CD4-positive, alpha-beta T cell treated with Interleukin-21 for 1 hour (primary cell): ENCODE measurements around the gene ATXN7L3B.
A peak's percentile ranks its signal among the peaks of the same experiment; 100 is the strongest.
"Not testable (repeated sequence)": the region's sequence is repeated elsewhere in the genome, so short reads cannot be mapped to it uniquely, and the experiment has no call there.

Experiments
- DNase-seq: peaks from one replicate; pipeline ENCODE4 v3.0.0-alpha.2; 2020

ATXN7L3B gene, protein sequence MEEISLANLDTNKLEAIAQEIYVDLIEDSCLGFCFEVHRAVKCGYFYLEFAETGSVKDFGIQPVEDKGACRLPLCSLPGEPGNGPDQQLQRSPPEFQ

DNA sequence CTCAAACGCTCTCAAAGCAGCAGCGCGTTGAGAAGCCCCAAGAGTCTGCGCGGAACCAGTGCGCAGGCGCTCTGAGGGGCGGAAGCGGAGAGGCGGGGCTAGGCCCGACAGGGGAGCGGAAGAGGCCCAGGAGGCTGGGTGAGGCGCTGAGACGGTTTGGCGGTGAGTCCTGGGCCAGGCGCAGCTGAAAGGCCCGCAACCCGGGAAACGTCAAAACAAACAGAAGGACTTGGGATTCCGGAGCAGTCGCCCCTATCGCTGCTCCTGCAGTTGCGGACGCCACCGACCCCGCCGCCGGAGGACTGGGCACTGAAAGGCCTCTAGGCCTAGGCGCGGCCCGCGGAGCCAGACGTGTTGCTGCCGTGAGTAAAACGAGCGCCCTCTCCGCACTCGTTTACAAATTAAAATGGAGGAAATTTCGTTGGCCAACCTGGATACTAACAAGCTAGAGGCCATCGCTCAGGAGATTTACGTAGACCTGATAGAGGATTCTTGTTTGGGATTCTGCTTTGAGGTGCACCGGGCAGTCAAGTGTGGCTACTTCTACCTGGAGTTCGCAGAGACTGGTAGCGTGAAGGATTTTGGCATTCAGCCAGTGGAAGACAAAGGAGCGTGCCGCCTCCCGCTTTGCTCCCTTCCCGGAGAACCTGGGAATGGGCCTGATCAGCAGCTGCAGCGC is at the start of gene ATXN7L3B:
ATXN7L3B (plus strand) TSS at position 129 of the 679 bp plus-strand sequence; CDS start at position 407, 278 bp downstream.
- peak; percentile 96 for DNase-seq

DNA sequence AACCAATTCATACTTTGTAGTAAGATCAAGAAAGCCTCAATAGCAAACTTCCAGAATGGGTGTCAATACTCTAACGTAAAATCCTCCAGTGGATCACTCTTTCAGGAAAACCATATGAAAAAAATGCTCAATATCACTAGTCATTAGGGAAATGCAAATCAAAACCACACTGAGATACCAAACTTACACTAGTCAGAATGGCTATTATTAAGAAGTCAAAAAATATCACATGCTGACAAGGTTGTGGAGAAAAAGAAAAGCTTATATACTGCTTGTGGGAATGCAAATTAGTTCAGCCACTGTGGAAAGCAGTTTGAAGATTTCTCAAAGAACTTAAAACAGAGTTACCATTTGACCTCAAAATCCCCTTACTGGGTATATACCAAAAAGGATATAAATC is 49.5 kb upstream of the ATXN7L3B start:
- DNase-seq: no peak

DNA sequence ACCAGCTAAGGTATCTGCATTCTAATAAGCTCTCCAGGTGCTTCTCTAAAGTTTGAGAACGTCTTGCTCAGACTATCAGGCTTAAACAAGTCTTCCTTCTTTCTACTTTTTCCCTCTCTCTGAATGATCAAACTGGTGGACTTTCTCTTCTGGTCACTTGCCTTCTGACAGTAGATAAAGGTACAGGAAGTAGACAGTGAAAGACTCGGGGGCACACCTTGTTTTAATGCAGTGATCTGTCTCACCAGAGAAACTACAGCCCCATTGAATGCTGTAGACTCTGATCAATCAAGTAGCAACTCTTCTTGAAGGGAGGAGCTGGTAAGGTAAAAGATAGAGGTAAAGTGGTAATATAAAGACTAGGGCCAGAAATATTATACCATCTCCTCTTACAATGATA is 48.1 kb upstream of the ATXN7L3B start:
- DNase-seq: no peak

DNA sequence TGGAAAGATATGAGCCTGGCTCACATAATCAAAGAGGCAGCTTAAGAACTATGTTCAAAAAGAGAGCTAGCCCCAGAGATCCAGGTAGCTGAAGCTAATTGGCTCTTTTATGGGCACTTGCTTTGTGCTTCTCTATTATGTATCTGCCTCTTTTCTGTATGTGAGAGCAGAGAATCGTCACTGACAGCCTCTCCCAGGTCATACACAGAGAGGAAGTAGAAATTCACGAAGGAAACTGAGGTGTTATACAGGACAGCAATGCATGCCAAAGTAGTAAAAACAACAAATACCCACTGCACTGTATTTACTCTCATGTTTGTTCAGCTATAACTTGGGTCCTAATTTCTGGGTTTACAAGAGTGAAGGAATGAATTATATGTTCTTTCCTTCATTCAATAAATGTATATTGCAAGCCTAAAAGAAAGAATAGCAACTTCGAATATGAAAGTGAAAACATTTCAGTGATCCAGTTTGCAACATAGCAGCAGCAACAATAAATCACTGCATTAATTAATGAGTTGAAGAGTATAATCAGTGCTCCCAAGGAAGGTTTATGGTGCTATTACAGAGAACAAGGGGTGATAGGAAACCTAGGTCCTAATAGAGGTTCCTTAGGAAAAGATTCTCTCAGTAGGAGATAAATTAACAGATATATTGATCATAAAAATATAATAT is 47.1 kb upstream of the ATXN7L3B start:
- peak; percentile 13 for DNase-seq

DNA sequence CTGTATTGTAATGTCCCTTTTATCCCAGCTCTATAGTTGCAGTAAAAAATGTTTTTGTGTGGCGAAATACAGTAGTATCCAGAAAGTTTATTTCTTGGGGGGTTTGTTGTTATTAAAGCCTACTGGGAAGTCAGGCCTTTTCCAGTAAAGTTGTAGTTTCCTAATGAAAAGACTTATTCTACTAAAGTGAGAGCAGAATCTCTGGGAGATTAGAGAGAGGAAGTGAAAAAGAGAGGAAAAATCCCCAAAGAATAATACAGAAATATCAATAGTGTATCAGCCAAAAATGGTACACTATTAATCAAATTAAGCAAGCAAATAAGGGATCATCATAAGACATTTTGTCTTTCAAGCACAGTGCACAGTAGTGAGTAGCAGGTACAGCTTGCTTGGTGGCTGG is 46.3 kb upstream of the ATXN7L3B start:
- no peak for DNase-seq

DNA sequence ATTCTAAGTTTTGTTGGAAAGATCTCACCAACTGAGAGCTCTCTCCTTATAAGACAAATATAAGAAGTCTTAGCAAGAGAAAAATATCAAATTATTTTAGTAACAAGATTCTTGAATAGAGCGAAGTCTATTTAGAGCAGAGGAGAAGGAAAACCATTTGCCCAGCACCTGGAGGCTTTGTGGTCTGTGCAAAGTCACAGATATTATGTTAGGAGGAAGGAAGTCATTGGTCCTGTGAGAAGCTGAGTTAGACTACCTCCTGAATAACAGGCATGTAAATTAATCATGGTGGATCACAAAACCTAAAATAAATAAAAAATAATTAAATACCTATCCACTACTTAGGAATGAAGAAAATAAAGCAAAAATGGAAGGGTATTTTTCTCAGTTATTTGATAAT is 38.4 kb upstream of the ATXN7L3B start:
- no peak for DNase-seq

DNA sequence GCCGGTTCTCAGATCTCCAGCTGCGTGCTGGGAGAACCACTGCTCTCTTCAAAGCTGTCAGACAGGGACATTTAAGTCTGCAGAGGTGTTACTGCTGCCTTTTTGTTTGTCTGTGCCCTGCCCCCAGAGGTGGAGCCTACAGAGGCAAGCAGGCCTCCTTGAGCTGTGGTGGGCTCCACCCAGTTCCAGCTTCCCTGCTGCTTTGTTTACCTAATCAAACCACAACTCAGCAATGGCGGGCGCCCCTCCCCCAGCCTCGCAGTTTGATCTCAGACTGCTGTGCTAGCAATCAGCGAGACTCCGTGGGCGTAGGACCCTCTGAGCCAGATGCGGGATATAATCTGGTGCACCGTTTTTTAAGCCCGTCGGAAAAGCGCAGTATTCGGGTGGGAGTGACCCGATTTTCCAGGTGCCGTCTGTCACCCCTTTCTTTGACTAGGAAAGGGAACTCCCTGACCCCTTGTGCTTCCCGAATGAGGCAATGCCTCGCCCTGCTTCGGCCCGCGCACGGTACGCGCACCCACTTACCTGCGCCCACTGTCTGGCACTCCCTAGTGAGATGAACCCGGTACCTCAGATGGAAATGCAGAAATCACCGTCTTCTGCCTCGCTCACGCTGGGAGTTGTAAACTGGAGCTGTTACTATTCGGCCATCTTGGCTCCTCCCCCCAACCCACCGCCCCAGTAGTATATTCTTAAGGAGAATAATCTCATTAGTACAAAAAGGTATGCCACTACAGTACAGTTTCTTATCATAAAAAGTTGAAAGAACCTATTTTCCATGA is 28.6 kb upstream of the ATXN7L3B start:
- not testable (repeated sequence) for DNase-seq

DNA sequence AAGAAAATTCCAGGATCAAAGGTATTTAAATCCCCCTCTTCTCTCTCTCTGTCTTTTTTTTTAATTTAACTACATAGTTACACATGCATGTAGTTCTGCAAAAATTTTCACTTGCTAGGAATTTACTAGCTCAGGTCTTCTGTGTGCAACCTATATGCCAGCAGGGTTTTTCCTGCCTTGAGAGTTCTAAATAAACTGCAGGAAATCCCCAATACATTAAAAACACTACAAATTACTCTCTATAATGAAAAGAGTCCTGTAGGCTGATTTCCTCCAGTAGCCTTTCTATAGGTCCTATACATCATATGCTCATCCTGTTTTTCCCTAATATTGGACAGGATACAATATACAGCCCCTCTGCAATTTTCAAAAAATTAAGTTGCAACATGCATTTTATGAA is 27.7 kb upstream of the ATXN7L3B start:
- DNase-seq: no peak

DNA sequence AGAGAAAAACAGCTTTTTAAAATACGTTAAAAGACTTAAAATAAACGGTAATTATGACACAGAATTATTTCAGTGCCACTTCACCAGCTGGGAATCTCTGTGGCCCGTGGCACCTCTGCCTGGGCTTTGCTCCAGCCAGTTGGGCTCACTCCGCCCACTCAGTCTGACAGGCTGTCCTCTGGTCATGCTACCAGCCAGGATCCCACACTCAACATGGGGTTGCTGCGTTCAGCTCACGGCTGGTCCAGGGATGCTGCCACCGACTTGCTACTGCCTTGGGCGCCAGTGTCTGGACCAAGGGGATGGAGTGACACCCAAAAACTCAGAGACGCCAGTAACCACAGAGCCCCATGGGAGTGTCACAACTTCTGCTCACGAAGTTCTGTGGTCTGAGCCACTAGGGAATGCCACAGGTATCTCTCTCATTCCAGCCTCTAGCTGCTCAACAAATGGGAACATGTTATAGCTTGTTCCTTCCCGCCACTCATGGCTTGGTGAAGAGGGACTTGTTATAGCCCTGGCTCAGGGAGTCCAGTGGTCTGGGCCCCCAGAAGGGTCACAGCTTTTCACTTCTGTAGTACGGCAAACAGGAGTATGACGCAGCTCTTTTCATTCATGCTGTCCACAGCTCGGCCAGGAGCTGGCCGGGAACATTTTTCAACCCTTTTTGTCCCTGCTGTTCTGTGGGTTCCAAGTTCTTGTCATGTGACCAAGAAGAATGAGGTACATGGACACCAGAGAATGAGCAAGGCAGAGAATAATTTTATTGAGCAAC is 23.4 kb upstream of the ATXN7L3B start:
- DNase-seq: no peak

DNA sequence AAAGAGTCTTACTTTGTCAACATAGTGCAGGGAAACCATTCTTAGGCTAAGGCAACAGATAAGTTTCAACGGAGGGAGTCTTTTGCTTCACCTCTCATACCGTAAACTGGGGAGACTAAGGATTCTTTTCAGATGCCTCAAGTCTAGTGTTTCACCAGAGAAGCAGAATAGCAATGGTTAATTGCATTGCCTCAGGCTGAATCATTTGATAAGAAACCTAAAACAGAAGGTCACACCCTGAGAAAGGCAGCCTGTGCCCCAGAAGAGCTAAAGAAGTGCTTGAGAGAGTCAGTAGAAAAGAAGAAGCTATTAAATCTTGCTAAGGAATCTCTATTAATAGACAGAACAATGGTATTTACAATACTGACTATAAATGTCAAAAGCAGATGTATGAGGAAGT is 21.8 kb upstream of the ATXN7L3B start:
- DNase-seq: no peak

DNA sequence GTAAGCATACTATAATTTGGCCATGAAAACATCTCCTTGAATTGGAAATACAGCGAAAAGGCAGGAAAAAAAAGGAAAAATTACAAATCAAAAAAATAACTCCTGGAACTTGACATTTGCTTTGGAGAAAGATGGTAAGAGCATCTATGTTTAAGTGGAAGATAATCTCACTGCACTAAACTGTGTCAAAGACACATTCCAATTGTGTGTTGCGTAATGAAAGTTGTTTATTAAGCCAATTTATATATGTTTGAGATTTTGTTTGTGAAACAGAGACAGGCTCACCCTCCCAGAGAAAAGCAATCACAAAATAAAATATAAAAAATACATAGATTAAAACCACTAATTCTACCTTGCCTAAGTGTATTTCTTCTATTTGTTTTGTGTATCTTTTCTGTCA is 11.1 kb upstream of the ATXN7L3B start:
- DNase-seq: no peak

DNA sequence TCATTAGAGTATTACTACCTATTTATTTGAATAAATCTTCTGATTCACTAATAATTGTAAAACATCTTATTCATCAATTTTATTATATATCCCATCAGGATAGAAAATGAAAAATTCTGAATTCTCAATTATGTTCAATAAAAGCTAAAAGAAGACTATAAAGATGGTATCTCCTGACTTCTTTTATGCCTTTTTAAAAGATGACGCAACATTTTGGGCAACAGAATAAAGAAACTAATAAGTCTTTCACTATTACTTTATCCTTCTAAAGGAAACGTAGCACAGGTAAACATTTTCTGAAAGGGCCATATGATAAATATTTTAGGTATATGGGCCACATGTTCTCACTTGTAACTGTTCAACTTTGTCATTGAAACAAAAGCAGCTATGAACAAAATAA is 10.1 kb upstream of the ATXN7L3B start:
- DNase-seq: no peak

DNA sequence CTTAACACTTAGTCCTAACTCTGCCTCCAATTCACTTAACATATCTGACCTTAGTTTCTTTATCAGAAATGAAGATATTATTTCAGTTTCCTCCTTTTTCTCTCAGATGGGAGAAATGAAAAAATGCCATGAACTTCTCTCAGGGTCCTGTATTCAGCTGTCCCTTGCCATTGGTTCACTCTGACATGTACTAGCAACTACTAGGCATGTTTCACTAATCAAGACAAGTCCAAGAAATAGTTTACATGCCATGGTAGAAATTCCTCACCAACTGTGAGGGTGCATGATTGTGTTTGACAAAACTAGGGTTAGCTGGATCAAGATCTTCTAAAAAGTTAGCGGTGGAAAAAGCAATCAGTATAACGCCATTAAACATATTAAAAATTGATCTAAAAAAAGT is 7.0 kb upstream of the ATXN7L3B start:
- DNase-seq: no peak

DNA sequence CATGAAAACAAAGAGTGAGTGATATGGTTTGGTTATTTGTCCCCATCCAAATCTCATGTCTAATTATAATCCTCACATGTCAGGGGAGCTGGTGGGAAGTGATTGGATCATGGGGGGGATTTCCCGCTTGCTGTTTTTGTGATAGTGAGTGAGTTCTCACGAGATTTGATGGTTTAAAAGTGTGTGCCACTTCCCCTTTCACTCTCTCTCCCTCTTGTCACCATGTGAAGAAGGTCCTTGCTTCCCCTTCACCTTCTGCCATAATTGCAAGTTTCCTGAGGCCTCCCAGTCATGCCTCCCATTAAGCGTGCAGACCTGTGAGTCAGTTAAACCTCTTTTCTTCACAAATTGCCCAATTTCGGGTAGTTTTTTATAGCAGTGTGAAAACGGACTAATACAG is 2.1 kb upstream of the ATXN7L3B start:
- DNase-seq: no peak

DNA sequence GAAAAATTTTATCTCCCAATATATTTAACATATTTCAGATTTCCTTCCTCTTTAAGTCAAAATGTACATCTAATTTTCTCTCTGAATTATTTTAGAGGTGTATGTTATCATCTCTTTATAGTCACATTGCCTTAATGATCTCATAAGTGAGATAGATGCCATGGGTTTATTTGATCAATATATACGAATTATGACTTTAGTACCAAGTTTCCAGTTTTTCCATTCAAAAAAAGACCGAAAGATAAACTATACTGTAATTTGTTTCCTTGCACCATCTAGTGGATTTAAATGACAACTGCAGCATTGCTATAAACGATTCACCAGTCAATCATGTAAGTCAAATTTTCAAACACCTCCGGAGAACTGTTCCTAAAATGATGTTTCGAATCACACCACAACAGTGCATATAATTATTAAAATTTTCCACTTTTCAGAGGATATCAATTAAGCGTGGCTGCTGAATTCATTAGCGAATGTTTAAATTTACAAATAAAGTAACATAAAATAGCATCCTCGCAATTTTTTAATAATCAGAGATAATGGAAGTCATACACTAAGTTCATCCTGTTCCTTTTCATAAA is 419 bp upstream of the ATXN7L3B start:
- peak; percentile 73 for DNase-seq

DNA sequence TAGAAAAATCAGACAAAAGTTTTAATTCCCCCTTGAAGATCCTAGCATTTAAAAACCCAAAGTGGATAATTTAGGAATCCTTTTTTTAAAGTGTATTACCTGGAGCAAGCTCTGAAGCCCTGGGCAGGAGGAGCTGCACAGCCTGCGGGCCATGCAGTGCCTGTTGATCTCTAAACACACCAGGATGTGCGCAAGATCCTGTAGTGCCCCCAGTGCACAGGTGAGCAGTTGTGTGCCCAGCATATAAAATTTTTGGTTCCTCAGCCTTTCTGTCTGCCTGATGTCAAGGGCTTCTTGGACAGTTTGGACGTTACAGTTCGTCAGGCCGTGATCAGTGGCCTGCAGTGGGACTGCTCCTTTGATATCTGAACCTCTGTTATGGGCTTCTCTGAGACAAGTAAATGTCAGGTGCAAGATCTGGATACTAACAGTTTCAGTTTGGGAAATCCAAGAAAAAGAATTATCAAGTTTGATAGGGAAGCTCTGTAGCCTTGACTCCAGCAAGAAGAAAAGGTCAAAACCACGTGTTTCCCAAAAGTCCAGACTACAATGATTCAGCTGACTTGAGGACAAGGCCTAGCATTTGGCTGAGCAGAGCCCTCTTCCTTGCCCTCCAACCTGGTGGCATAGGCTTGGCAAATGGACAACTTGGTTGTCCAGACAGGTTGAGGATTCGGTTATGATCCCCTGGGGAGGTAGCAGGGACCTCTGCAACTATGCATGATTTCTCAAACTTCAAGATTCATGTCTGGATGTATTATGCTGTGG is 1.0 kb downstream of the ATXN7L3B start:
- DNase-seq: peak; percentile 62

DNA sequence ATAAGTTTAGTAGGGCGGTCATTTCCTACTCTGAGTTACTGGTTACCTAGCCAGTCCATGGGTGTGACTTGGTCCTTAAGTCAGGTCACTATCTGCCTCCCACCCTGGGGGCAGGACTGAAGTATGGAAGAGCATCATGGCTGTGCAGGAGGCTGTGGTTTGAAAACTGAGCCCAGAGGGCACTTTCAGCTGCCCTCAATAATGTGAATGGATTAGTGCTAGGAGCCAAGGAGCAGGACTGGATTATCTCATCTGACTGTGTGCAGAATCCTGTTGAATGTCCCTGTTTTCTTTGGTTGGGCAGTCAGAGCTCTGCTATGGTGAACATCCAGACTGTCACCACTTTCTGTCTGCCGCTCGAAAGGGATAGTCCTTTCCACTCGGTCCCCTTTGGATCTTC is 1.6 kb downstream of the ATXN7L3B start:
- DNase-seq: no peak

DNA sequence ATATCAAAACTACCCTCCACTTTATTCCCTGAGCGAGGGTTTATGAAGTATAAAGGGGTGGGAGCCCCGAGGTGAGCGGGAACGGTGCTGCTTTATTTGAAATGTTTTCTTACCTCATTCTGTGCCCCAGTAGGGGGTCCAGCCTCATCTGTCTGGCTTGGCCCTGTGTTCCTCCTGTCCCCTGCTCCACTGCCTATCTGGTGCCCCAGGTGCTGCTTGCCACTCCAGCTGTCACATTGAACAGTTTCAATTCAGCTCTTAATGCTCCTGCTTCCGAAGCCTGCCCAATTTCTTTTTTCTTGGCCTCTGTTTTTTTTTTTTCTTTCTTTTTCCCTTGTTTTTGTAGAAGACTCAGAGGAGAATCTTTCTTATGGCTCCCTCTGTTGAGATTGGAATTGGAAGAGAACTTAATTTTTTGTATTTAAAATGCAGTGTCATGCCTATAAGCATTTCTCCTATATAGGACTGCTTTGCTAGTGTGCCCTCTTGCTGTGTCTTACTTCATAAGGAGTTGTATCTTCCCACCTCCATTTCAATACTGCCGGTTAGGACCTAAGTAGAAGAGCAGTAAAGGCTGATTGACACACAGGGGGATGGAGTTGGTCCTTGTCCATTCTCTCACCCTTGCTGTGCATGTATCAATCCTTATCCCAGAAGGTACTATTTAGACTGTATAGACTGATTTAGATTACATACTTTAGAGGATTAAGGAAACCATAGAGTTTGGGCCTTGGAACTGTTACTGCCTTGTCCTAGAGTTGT is 2.3 kb downstream of the ATXN7L3B start:
- DNase-seq: no peak

DNA sequence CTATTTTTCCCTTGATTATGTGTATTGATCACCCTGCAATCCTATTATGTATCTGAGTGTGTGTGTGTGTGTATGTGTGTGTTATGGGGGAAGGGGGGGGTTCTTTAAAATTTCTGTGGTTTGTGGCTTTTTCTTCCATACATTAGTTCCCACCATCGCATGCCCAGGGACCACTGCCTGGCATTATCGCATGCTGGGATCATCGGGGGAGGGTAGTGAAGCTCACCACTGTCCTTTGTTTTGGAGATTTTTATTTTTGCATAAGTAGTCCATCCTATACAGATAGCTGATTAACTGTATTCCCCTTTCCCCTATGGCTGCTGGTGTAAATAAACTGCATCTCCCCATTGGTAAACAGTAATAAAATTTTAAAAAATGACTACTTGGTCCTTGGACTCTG is 3.4 kb downstream of the ATXN7L3B start:
- no peak for DNase-seq

DNA sequence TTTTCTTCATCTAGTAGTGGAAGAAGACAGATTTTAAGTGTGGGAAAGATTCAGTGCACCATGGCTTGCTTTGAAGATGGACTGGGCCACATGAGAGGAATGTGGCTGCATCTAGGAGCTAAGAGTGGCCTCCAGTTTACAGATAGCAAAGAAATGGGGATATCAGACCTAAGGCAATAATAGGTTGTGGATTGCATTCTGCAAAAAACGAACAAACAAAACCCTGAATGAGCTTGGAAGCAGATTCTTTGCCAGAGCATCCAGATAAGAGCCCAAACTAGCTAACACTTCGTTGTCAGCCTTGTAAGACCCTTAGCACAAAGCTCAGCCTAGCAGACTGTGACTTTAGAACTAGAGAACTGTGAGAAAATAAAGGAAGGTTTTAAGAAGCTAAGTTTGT is 9.6 kb downstream of the ATXN7L3B start:
- DNase-seq: no peak

DNA sequence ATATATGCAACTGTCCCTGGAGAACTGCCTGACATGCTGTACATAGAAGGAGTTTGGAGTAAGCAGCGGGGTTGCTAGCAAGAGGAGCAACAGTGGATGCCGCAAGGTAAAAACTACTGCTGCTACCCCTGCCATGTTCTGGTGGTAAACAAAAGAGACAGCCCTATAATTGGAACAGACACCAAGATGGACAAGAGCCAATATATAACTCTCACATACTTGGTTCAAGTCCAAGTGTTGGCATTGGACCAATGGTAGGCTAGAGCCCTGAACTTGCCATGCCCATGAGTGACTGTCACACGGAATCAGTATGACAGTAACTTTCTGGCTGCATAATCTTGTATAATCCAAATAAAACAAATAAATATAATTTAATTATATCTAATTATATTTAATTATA is 13.7 kb downstream of the ATXN7L3B start:
- no peak for DNase-seq
